ENCODE measurements around the gene EFNA3. TPM values are rescaled to one million over a fixed set of nuclear protein-coding genes. Genes with fewer than 3 reads are reported as not detected.

EFNA3 gene
- total RNA-seq, 2 experiments from 2014 or later = 0.22 to 0.47 TPM

DNA sequence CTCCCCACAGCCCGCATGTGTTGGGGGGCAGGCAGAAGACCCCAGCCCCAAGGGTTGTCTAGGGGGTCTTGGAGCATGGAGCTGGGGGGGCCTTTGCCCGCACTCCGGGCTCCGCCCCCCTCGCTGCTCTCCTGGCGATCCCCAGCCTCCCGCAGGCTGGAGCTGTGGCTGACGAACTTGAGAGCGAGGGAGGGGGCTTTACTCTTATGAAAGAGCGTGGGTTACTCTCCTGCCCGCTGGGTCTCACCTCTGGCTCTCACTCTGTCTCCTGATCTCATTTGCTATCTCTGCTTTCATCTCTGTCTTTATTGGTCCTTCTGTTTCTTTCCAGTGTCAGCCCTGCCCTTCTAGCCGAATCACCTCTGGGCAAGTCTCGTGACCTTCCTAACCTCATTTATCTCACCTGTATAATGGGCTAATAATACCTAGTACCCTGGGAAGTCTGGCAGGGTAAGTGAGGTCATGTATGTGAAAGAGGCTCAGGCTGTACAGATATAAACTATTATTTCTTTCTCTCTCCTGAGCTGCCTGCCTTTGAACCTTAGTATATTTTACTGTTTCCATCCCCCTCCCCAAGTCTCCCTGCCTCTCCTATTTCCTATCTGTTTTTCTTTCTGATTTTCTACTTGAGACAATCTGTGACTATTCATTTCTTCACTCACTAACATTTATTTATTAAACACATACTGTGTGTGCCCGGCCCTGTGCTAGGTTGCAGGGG is 14.4 kb upstream of the EFNA3 start:
- ChIA-PET CTCF (interaction anchor here (1.3 to 6.5 kb wide), 7 partner anchors 12 to 585 kb away, joined by 3 to 78 read pairs (median 4); partner anchors contain the start of gene ADAM15), POLR2A (interaction anchor here (1.0 to 2.3 kb wide), 4 partner anchors 13 to 21 kb away, joined by 3 to 23 read pairs (median 6); partner anchors contain the start of genes ADAM15 and EFNA3)
- H3K9me3 ChIP-seq (ENCODE audit: control insufficient read depth in 1 of 2, insufficient read depth in 1 of 2, low read length in 2 of 2) = no peaks in the 10 kb centered on the region
- peaks cover 17% of the 10 kb centered on the region for H3K36me3 ChIP-seq (ENCODE audit: insufficient read depth, low read length)
- Mint-ChIP-seq H3K4me3 (peak overlapping the region; percentile 96), H3K27me3 (no peaks in the 10 kb centered on the region), H3K4me1 (ENCODE audit: low read depth) (peaks cover 32% of the 10 kb centered on the region), H3K27ac (peak overlapping the region; percentile 70), H3K36me3 (ENCODE audit: low read depth) (peaks cover 17% of the 10 kb centered on the region), H3K9me3 (no peaks in the 10 kb centered on the region)
- ATAC-seq (ENCODE audit: poor library complexity) (peak; percentile 2), DNase-seq (peak in 3 of 14 experiments; percentile 34 to 72 (median 62))
- intact Hi-C loops (cut with DNase I, micrococcal nuclease) = loop anchor here (5.0 kb wide), 4 partner anchors 62 to 657 kb away; partner anchors contain the start of genes IL6R (in 1 of the 2), PYGO2 (in 1 of the 2), UBE2Q1 (in 1 of the 2) and ZBTB7B (in 1 of the 2)
- no peaks in the 10 kb centered on the region for H3K27me3 ChIP-seq (ENCODE audit: control insufficient read depth in 1 of 2, insufficient read depth in 2 of 2, low read length in 2 of 2)
- no peak overlapping the region for H3K27ac ChIP-seq (ENCODE audit: low read depth in 1 of 2, low read length in 2 of 2)
- TF ChIP-seq, protein P1, sequence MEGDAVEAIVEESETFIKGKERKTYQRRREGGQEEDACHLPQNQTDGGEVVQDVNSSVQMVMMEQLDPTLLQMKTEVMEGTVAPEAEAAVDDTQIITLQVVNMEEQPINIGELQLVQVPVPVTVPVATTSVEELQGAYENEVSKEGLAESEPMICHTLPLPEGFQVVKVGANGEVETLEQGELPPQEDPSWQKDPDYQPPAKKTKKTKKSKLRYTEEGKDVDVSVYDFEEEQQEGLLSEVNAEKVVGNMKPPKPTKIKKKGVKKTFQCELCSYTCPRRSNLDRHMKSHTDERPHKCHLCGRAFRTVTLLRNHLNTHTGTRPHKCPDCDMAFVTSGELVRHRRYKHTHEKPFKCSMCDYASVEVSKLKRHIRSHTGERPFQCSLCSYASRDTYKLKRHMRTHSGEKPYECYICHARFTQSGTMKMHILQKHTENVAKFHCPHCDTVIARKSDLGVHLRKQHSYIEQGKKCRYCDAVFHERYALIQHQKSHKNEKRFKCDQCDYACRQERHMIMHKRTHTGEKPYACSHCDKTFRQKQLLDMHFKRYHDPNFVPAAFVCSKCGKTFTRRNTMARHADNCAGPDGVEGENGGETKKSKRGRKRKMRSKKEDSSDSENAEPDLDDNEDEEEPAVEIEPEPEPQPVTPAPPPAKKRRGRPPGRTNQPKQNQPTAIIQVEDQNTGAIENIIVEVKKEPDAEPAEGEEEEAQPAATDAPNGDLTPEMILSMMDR (IDR thresholded peaks at IDR 0.05) = no peak
- peak overlapping the region; percentile 76 for H3K4me3 ChIP-seq (ENCODE audit: low read length)
- H3K4me1 ChIP-seq (ENCODE audit: insufficient read depth, low read length) = peaks cover 41% of the 10 kb centered on the region

DNA sequence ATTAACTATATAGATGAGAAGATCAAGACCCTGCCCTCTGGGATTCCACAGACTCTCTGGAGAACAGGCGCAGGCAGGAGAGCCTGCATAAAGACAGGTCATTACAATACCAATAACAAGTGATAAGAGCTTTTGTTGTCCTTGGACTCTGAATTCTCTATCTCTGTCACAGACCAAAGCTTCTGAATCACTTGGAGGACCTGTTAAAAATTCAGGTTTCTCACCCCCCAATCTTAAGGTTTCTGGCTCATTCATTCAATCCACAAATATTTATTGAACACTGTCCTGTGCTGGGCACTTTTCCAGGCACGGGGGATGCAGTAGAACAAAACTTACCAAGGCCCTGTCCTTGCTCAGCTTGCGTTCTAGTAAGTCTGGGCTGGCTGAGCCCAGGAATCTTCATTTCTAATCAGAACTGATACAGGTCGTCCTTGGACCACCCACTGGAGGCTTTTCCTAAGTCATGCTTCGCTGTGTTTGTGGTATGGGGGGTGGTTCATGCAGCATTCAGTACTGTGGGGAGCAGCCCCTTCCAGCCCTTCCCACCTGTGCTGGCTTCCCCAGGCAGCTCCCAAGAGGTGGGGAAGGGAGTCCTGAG is 13.7 kb upstream of the EFNA3 start:
- intact Hi-C loops (cut with DNase I, micrococcal nuclease) = loop anchor here (5.0 kb wide), 4 partner anchors 63 to 658 kb away; partner anchors contain the start of genes IL6R (in 1 of the 2), PYGO2 (in 1 of the 2), UBE2Q1 (in 1 of the 2) and ZBTB7B (in 1 of the 2)
- Mint-ChIP-seq H3K27ac (peak overlapping the region; percentile 70), H3K27me3 (no peaks in the 10 kb centered on the region), H3K4me1 (ENCODE audit: low read depth) (peaks cover 32% of the 10 kb centered on the region), H3K36me3 (ENCODE audit: low read depth) (peaks cover 19% of the 10 kb centered on the region), H3K9me3 (no peaks in the 10 kb centered on the region), H3K4me3 (peak overlapping the region; percentile 96)
- no peaks in the 10 kb centered on the region for H3K27me3 ChIP-seq (ENCODE audit: control insufficient read depth in 1 of 2, insufficient read depth in 2 of 2, low read length in 2 of 2)
- no peak overlapping the region for H3K4me3 ChIP-seq (ENCODE audit: low read length)
- ChIA-PET CTCF (interaction anchor here (0.5 to 5.2 kb wide), 5 partner anchors 12 to 80 kb away, joined by 4 to 78 read pairs (median 4); partner anchors contain the start of gene ADAM15), POLR2A (interaction anchor here (1.0 to 1.3 kb wide), 3 partner anchors 14 to 21 kb away, joined by 3 to 10 read pairs (median 3); partner anchors contain the start of genes ADAM15 and EFNA3)
- DNase-seq (no peak), ATAC-seq (ENCODE audit: poor library complexity) (no peak)
- H3K9me3 ChIP-seq (ENCODE audit: control insufficient read depth in 1 of 2, insufficient read depth in 1 of 2, low read length in 2 of 2) = no peaks in the 10 kb centered on the region
- TF ChIP-seq, protein P1 (IDR thresholded peaks at IDR 0.05) = no peak
- peaks cover 19% of the 10 kb centered on the region for H3K36me3 ChIP-seq (ENCODE audit: insufficient read depth, low read length)
- H3K27ac ChIP-seq (ENCODE audit: low read depth in 1 of 2, low read length in 2 of 2) = no peak overlapping the region
- H3K4me1 ChIP-seq (ENCODE audit: insufficient read depth, low read length) = peaks cover 45% of the 10 kb centered on the region

DNA sequence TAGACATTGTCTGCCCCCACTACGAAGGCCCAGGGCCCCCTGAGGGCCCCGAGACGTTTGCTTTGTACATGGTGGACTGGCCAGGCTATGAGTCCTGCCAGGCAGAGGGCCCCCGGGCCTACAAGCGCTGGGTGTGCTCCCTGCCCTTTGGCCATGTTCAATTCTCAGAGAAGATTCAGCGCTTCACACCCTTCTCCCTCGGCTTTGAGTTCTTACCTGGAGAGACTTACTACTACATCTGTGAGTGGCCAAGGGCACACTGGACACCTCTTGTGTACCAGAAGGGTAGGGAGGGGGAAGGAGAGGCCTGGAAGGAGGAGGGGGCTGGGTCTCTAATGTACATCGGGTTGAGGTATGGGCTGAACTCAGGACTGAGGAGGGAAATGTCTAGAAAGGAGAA is 11.9 kb upstream of the EFNA3 start:
- Histone ChIP-seq H3K27me3 (ENCODE audit: control insufficient read depth in 1 of 2, insufficient read depth in 2 of 2, low read length in 2 of 2) (no peaks in the 10 kb centered on the region), H3K4me3 (ENCODE audit: low read length) (no peak overlapping the region), H3K27ac (ENCODE audit: low read depth in 1 of 2, low read length in 2 of 2) (no peak overlapping the region), H3K9me3 (ENCODE audit: control insufficient read depth in 1 of 2, insufficient read depth in 1 of 2, low read length in 2 of 2) (no peaks in the 10 kb centered on the region), H3K4me1 (ENCODE audit: insufficient read depth, low read length) (peaks cover 52% of the 10 kb centered on the region), H3K36me3 (ENCODE audit: insufficient read depth, low read length) (peaks cover 19% of the 10 kb centered on the region)
- DNase-seq (no peak), ATAC-seq (ENCODE audit: poor library complexity) (no peak)
- H3K27ac Mint-ChIP-seq = no peak overlapping the region
- H3K27me3 Mint-ChIP-seq = no peaks in the 10 kb centered on the region
- peaks cover 38% of the 10 kb centered on the region for H3K4me1 Mint-ChIP-seq (ENCODE audit: low read depth)
- POLR2A ChIA-PET = interaction anchor here (0.8 kb wide), 1 partner anchor 18 kb away, joined by 3 read pairs; no protein-coding TSS in a partner anchor
- intact Hi-C loops (cut with DNase I, micrococcal nuclease) = loop anchor here in 1 of 2 experiments (1.0 kb wide), 1 partner anchor 11 kb away; no protein-coding TSS in a partner anchor
- peaks cover 16% of the 10 kb centered on the region for H3K36me3 Mint-ChIP-seq (ENCODE audit: low read depth)
- TF ChIP-seq, protein P1 (IDR thresholded peaks at IDR 0.05) = no peak
- CTCF ChIA-PET = interaction anchor here (1.4 to 2.2 kb wide), 3 partner anchors 8 to 49 kb away, joined by 3 to 6 read pairs (median 4); no protein-coding TSS in a partner anchor
- no peak overlapping the region for H3K4me3 Mint-ChIP-seq
- no peaks in the 10 kb centered on the region for H3K9me3 Mint-ChIP-seq

Data from CD4-positive, alpha-beta T cell (primary cell).